ENCODE measurements around the gene F2.

DNA sequence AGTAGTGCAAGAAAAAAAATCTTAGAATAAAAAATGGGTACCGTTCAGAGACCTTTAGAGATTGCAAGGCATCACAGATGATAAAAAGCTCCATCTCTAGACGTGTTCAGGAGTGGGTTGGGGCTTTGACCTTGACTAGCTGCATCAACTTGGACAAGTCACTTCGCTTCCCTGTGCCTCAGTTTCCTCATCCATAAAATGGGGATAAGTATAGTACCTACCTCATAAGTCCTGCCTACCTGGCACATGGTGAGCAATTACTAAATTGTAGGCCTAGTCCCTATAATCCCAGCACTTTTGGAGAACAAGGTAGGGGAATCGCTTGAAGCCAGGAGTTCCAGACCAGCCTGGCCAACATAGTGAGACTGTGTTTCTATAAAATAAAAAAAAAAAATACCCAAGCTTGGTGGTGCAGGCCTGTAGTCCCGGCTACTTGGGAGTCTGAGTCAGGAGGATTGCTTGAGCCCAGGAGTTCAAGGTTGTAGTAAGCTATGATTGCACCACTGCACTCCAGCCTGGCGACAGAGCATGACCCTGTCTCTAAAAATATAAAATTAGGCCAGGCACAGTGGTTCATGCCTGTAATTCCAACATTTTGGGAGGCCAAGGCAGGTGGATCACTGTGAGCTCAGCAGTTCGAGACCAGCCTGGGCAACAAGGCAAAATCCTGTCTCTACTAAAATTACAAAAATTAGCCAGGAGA lies 6.0 kb upstream of the F2 start:
- TF ChIP-seq CTCF (IDR thresholded peaks at IDR 0.05) (no peak), POLR2A (IDR thresholded peaks at IDR 0.05) (no peak)

Measured in esophagus squamous epithelium (tissue), 4 donors.